H9 (cell line): ENCODE measurements around the gene TRMT11. TPM values are rescaled to one million over a fixed set of nuclear protein-coding genes. Genes with fewer than 3 reads are reported as not detected.

ENCODE experiments used
- DNase-seq: peaks from one replicate; pipeline ENCODE4 v3.0.0-alpha.2; 2017
- H2AFZ ChIP-seq: one replicate; pipeline ENCODE4 v1.6.1; 2013; ENCODE audit warnings: mild to moderate bottlenecking, low read length, control low read depth, moderate library complexity
- H2AK5ac ChIP-seq: 2 replicates; pipeline ENCODE4 v1.6.1; 2013; ENCODE audit warnings: low read length, control low read depth, mixed read lengths; ENCODE audit not compliant: insufficient read length
- H2BK120ac ChIP-seq: one replicate; pipeline ENCODE4 v1.6.1; 2013; ENCODE audit warnings: low read depth, mild to moderate bottlenecking, low read length, control low read depth, inconsistent platforms; ENCODE audit not compliant: poor library complexity, severe bottlenecking
- H2BK12ac ChIP-seq: 2 replicates; pipeline ENCODE4 v1.6.1; 2013; ENCODE audit warnings: low read length, control low read depth, mixed read lengths, low read depth; ENCODE audit not compliant: insufficient read length
- H2BK15ac ChIP-seq: 2 replicates; pipeline ENCODE4 v1.6.1; 2013; ENCODE audit warnings: low read depth, low read length, control low read depth
- H2BK20ac ChIP-seq: one replicate; pipeline ENCODE4 v1.6.1; 2013; ENCODE audit warnings: low read depth, mild to moderate bottlenecking, low read length, control low read depth, inconsistent platforms; ENCODE audit not compliant: poor library complexity, severe bottlenecking
- H2BK5ac ChIP-seq: 2 replicates; pipeline ENCODE4 v1.6.1; 2013; ENCODE audit warnings: low read length, control low read depth, mixed read lengths; ENCODE audit not compliant: insufficient read length
- H3K14ac ChIP-seq: 2 replicates; pipeline ENCODE4 v1.6.1; 2013; ENCODE audit warnings: low read length, control low read depth; ENCODE audit not compliant: insufficient read depth
- H3K18ac ChIP-seq: 2 replicates; pipeline ENCODE4 v1.6.1; 2013; ENCODE audit warnings: low read depth, mild to moderate bottlenecking, mixed read lengths, low read length, control low read depth; ENCODE audit not compliant: insufficient read length
- H3K23ac ChIP-seq: 2 replicates; pipeline ENCODE4 v1.6.1; 2013; ENCODE audit warnings: low read length, control low read depth, mixed read lengths, low read depth; ENCODE audit not compliant: insufficient read length
- H3K23me2 ChIP-seq: 2 replicates; pipeline ENCODE4 v1.6.1; 2013; ENCODE audit warnings: low read depth, mild to moderate bottlenecking, mixed read lengths, low read length, control low read depth; ENCODE audit not compliant: insufficient read length, poor library complexity, severe bottlenecking
- H3K27ac ChIP-seq: 2 replicates; pipeline ENCODE4 v1.5.1; 2013; ENCODE audit warnings: low read length, control low read depth, mixed read lengths, low read depth; ENCODE audit not compliant: insufficient read length
- H3K27me3 ChIP-seq: 2 replicates; pipeline ENCODE4 v1.6.1; 2013; ENCODE audit warnings: low read length, control low read depth, inconsistent platforms; ENCODE audit not compliant: insufficient read depth
- H3K4ac ChIP-seq: 2 replicates; pipeline ENCODE4 v1.6.1; 2013; ENCODE audit warnings: low read depth, mild to moderate bottlenecking, control low read depth, inconsistent platforms, low read length, moderate library complexity
- H3K4me1 ChIP-seq: 2 replicates; pipeline ENCODE4 v1.6.1; 2013; ENCODE audit warnings: low read length, control low read depth, inconsistent platforms; ENCODE audit not compliant: insufficient read depth
- H3K4me2 ChIP-seq: 2 replicates; pipeline ENCODE4 v1.6.1; 2013; ENCODE audit warnings: low read length, control low read depth, mixed read lengths; ENCODE audit not compliant: insufficient read length, insufficient read depth
- H3K56ac ChIP-seq: 2 replicates; pipeline ENCODE4 v1.6.1; 2013; ENCODE audit warnings: low read depth, mild to moderate bottlenecking, mixed read lengths, low read length, control low read depth; ENCODE audit not compliant: insufficient read length
- H3K79me1 ChIP-seq: 2 replicates; pipeline ENCODE4 v1.6.1; 2013; ENCODE audit warnings: low read depth, mild to moderate bottlenecking, moderate library complexity, low read length, control low read depth, inconsistent platforms; ENCODE audit not compliant: insufficient read depth, poor library complexity, severe bottlenecking
- H3K79me2 ChIP-seq: 2 replicates; pipeline ENCODE4 v1.6.1; 2013; ENCODE audit warnings: low read length, control low read depth, inconsistent platforms; ENCODE audit not compliant: insufficient read depth
- H3K9ac ChIP-seq: 2 replicates; pipeline ENCODE4 v1.6.1; 2013; ENCODE audit warnings: low read length, control low read depth, mixed read lengths; ENCODE audit not compliant: insufficient read length; ENCODE audit errors: extremely low read depth
- H3K9me3 ChIP-seq: one replicate; pipeline ENCODE4 v1.6.1; 2013; ENCODE audit warnings: low read depth, low read length, inconsistent platforms; ENCODE audit not compliant: control insufficient read depth
- H3T11ph ChIP-seq: one replicate; pipeline ENCODE4 v1.6.1; 2013; ENCODE audit warnings: mild to moderate bottlenecking, low read length, control low read depth, inconsistent platforms
- H4K20me1 ChIP-seq: one replicate; pipeline ENCODE4 v1.6.1; 2013; ENCODE audit not compliant: control insufficient read depth, insufficient read length, insufficient read depth
- H4K5ac ChIP-seq: 2 replicates; pipeline ENCODE4 v1.6.1; 2013; ENCODE audit warnings: low read depth, mild to moderate bottlenecking, mixed read lengths, low read length, control low read depth; ENCODE audit not compliant: insufficient read length
- H4K8ac ChIP-seq: replicated peaks from 2 replicates; pipeline ENCODE4 v1.6.1; 2013; ENCODE audit warnings: low read length, control low read depth, mixed read lengths, low read depth; ENCODE audit not compliant: insufficient read length
- H4K91ac ChIP-seq: 2 replicates; pipeline ENCODE4 v1.6.1; 2013; ENCODE audit warnings: low read depth, mild to moderate bottlenecking, moderate library complexity, mixed read lengths, low read length, control low read depth; ENCODE audit not compliant: insufficient read length
- H3K27ac Mint-ChIP-seq, 3 experiments: 2 replicates in 2 of 3; 3 replicates in 1 of 3; pipeline ENCODE4 v1.8.0; 2020 to 2021; ENCODE audit warnings: mixed read lengths in 3 of 3, mild to moderate bottlenecking in 1 of 3, moderate library complexity in 1 of 3
- H3K27me3 Mint-ChIP-seq: 2 replicates; pipeline ENCODE4 v1.8.0; 2021; ENCODE audit warnings: low read depth, mild to moderate bottlenecking, moderate library complexity, mixed read lengths
- H3K36me3 Mint-ChIP-seq, 3 experiments: 2 replicates in 2 of 3; 3 replicates in 1 of 3; pipeline ENCODE4 v1.8.0; 2020 to 2021; ENCODE audit warnings: low read depth in 3 of 3, mixed read lengths in 3 of 3; ENCODE audit not compliant: insufficient read depth in 1 of 3
- H3K4me1 Mint-ChIP-seq, 2 experiments: 2 replicates each; pipeline ENCODE4 v1.8.0; 2020; ENCODE audit warnings: mixed read lengths in 2 of 2
- H3K4me3 Mint-ChIP-seq, 2 experiments: 2 replicates in 1 of 2; 3 replicates in 1 of 2; pipeline ENCODE4 v1.8.0; 2020 to 2021; ENCODE audit warnings: mild to moderate bottlenecking in 2 of 2, mixed read lengths in 2 of 2, moderate library complexity in 1 of 2
- H3K9me3 Mint-ChIP-seq, 2 experiments: 2 replicates in 1 of 2; 3 replicates in 1 of 2; pipeline ENCODE4 v1.8.0; 2020; ENCODE audit warnings: mild to moderate bottlenecking in 2 of 2, mixed read lengths in 2 of 2, moderate library complexity in 1 of 2
- WGBS: extraction: QIAGEN DNeasy Blood & Tissue Kit; methylation state at CpG from one replicate; pipeline ENCODE4 v1.1.7; 2013; ENCODE audit warnings: missing lambda C conversion rate, low lambda C conversion rate, mixed read lengths; ENCODE audit not compliant: insufficient read length; ENCODE audit errors: extremely low coverage; 5-methylcytosine and 5-hydroxymethylcytosine counted together
- total RNA-seq: library from RNA; stranded (reverse); gene quantifications from 2 replicates; pipeline ENCODE4 v1.2.1, GENCODE V29; 2021
- TF ChIP-seq, protein P1 (sequence below): fragments of 200-600 bp; sonication (generic); conservative IDR thresholded peaks from 3 replicates; pipeline ENCODE4 v1.8.0; 2021; ENCODE audit warnings: antibody characterized with exemption, mild to moderate bottlenecking

Gene TRMT11
- total RNA-seq, 1 experiment from 2014 or later: 31.1 TPM

GRCh38 chr6:125966569-125966968, 19.8 kb upstream of the TRMT11 start:
- Histone ChIP-seq H2AK5ac (no peak overlapping the region), H3K14ac (no peak overlapping the region), H3K9me3 (no peaks in the 10 kb centered on the region), H3T11ph (no peak overlapping the region), H3K56ac (no peak overlapping the region), H2BK12ac (no peak overlapping the region), H3K9ac (no peak overlapping the region), H4K91ac (no peak overlapping the region), H3K18ac (no peak overlapping the region), H3K4me2 (no peak overlapping the region), H3K79me1 (no peaks in the 10 kb centered on the region), H3K27ac (no peak overlapping the region), H2BK15ac (no peak overlapping the region), H2AFZ (no peak overlapping the region), H3K4me1 (no peaks in the 10 kb centered on the region), H3K23ac (no peak overlapping the region), H3K23me2 (no peaks in the 10 kb centered on the region), H2BK5ac (no peak overlapping the region), H4K20me1 (no peaks in the 10 kb centered on the region), H3K4ac (no peak overlapping the region), H3K79me2 (no peaks in the 10 kb centered on the region), H2BK120ac (no peak overlapping the region), H3K27me3 (no peaks in the 10 kb centered on the region), H2BK20ac (no peak overlapping the region), H4K5ac (no peak overlapping the region), H4K8ac (no peak overlapping the region)
- no peak for DNase-seq
- TF ChIP-seq, protein P1, sequence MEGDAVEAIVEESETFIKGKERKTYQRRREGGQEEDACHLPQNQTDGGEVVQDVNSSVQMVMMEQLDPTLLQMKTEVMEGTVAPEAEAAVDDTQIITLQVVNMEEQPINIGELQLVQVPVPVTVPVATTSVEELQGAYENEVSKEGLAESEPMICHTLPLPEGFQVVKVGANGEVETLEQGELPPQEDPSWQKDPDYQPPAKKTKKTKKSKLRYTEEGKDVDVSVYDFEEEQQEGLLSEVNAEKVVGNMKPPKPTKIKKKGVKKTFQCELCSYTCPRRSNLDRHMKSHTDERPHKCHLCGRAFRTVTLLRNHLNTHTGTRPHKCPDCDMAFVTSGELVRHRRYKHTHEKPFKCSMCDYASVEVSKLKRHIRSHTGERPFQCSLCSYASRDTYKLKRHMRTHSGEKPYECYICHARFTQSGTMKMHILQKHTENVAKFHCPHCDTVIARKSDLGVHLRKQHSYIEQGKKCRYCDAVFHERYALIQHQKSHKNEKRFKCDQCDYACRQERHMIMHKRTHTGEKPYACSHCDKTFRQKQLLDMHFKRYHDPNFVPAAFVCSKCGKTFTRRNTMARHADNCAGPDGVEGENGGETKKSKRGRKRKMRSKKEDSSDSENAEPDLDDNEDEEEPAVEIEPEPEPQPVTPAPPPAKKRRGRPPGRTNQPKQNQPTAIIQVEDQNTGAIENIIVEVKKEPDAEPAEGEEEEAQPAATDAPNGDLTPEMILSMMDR: no peak
- Mint-ChIP-seq H3K36me3 (peaks cover 2 to 7% (median 4%) of the 10 kb centered on the region in 3 experiments; a peak in 3 of 7 replicates), H3K27me3 (no peaks in the 10 kb centered on the region), H3K4me3 (no peak overlapping the region), H3K27ac (no peak overlapping the region), H3K9me3 (no peaks in the 10 kb centered on the region), H3K4me1 (no peaks in the 10 kb centered on the region)
- no CpG with 5 or more reads among the region's 1 CpG for WGBS
